ENCODE results near the gene C1QTNF6. TPM values are rescaled to one million over a fixed set of nuclear protein-coding genes. Genes with fewer than 3 reads are reported as not detected.

Gene C1QTNF6
- total RNA-seq, 2 experiments from 2014 or later = 7.3 to 19.6 TPM

GRCh38 chr22:37144180-37144554 lies 43.9 kb downstream of the C1QTNF6 start:
- no peaks in the 10 kb centered on the region for H4K20me1 ChIP-seq (ENCODE audit: insufficient read depth, low read length)
- no peaks in the 10 kb centered on the region for H3K9me3 ChIP-seq (ENCODE audit: low read length)
- H3K4me3 ChIP-seq (ENCODE audit: low read depth, low read length, poor library complexity, severe bottlenecking) = no peak overlapping the region
- H3K36me3 ChIP-seq (ENCODE audit: insufficient read depth, low read length) = no peaks in the 10 kb centered on the region
- no peaks in the 10 kb centered on the region for H3K9me2 ChIP-seq (ENCODE audit: insufficient read depth, low read length)
- no TSS peak for BruUV-seq (replicated peaks)
- no peak for DNase-seq (ENCODE audit: low spot score)
- no peak overlapping the region for H2AFZ ChIP-seq (ENCODE audit: low read length)
- intact Hi-C loops (cut with micrococcal nuclease; ENCODE audit: unreplicated experiment) = no loop called here
- H3K4me1 ChIP-seq (ENCODE audit: insufficient read depth, low read length, poor library complexity, severe bottlenecking) = no peaks in the 10 kb centered on the region
- H3K27ac ChIP-seq (ENCODE audit: low read depth, low read length, poor library complexity, severe bottlenecking) = no peak overlapping the region
- ChIA-PET CTCF (ENCODE audit: unreplicated experiment) (no interaction called here), POLR2A (no interaction called here)
- no peaks in the 10 kb centered on the region for H3K79me2 ChIP-seq (ENCODE audit: insufficient read depth, low read depth, low read length)
- TF ChIP-seq, protein P1, sequence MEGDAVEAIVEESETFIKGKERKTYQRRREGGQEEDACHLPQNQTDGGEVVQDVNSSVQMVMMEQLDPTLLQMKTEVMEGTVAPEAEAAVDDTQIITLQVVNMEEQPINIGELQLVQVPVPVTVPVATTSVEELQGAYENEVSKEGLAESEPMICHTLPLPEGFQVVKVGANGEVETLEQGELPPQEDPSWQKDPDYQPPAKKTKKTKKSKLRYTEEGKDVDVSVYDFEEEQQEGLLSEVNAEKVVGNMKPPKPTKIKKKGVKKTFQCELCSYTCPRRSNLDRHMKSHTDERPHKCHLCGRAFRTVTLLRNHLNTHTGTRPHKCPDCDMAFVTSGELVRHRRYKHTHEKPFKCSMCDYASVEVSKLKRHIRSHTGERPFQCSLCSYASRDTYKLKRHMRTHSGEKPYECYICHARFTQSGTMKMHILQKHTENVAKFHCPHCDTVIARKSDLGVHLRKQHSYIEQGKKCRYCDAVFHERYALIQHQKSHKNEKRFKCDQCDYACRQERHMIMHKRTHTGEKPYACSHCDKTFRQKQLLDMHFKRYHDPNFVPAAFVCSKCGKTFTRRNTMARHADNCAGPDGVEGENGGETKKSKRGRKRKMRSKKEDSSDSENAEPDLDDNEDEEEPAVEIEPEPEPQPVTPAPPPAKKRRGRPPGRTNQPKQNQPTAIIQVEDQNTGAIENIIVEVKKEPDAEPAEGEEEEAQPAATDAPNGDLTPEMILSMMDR (conservative IDR thresholded peaks at IDR 0.05; ENCODE audit: low read length) = no peak
- TF ChIP-seq EZH2phosphoT487 (IDR thresholded peaks at IDR 0.05; ENCODE audit: borderline replicate concordance, low read depth, low read length) = no peak
- H3K4me2 ChIP-seq (ENCODE audit: low read length) = no peak overlapping the region

DNA sequence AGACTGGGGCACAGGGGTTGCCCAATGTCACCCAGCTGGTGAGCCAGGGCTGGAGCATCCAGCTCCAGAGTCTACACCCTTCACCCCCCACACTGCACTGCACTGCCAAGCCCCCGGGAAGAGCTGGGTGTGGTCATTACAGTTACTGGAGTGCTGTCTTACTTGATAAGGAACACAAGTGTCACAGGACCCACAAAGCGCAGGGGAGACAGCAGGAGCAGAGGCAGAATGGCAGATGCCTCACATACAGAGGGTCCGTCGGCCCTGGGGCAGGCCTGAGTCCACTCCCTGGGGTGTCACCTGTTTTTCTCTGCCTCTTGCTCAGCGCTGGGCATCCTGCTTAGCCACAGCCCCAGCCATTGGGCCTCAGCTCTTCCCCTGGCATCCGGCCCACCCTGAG lies 46.1 kb downstream of the C1QTNF6 start:
- H3K4me3 ChIP-seq (ENCODE audit: low read depth, low read length, poor library complexity, severe bottlenecking) = no peak overlapping the region
- no peaks in the 10 kb centered on the region for H3K36me3 ChIP-seq (ENCODE audit: insufficient read depth, low read length)
- intact Hi-C loops (cut with micrococcal nuclease; ENCODE audit: unreplicated experiment) = no loop called here
- BruUV-seq (replicated peaks) = no TSS peak
- H3K27ac ChIP-seq (ENCODE audit: low read depth, low read length, poor library complexity, severe bottlenecking) = no peak overlapping the region
- H3K4me2 ChIP-seq (ENCODE audit: low read length) = no peak overlapping the region
- DNase-seq (ENCODE audit: low spot score) = no peak
- TF ChIP-seq, protein P1 (conservative IDR thresholded peaks at IDR 0.05; ENCODE audit: low read length) = no peak
- TF ChIP-seq EZH2phosphoT487 (IDR thresholded peaks at IDR 0.05; ENCODE audit: borderline replicate concordance, low read depth, low read length) = no peak
- H4K20me1 ChIP-seq (ENCODE audit: insufficient read depth, low read length) = no peaks in the 10 kb centered on the region
- no peak overlapping the region for H2AFZ ChIP-seq (ENCODE audit: low read length)
- no peaks in the 10 kb centered on the region for H3K4me1 ChIP-seq (ENCODE audit: insufficient read depth, low read length, poor library complexity, severe bottlenecking)
- no peaks in the 10 kb centered on the region for H3K79me2 ChIP-seq (ENCODE audit: insufficient read depth, low read depth, low read length)
- no peaks in the 10 kb centered on the region for H3K9me2 ChIP-seq (ENCODE audit: insufficient read depth, low read length)
- ChIA-PET POLR2A (interaction anchor here (1.2 kb wide), 1 partner anchor 53 kb away, joined by 3 read pairs; no protein-coding TSS in a partner anchor), CTCF (ENCODE audit: unreplicated experiment) (no interaction called here)
- no peaks in the 10 kb centered on the region for H3K9me3 ChIP-seq (ENCODE audit: low read length)

DNA sequence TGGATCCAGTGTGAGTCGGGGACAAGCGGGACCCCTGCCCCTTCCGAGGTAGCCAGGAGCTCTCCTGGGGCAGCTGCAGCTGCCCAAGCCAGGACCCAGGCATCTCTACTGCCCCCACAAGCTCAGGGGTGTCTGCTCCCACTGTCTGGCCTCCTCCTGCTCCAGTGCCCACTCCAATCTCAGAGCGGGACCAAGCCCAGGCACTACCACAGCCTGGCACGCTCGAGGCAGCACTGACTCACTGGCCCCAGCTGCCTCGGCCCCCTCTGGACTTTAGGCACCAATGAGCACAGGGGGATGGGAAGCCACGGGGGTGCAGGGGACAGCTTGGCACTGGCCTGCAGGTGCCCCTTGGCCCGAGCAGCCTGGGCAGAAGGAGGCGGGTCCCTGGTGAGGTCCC lies 46.6 kb downstream of the C1QTNF6 start:
- Histone ChIP-seq H3K9me2 (ENCODE audit: insufficient read depth, low read length) (no peaks in the 10 kb centered on the region), H3K27ac (ENCODE audit: low read depth, low read length, poor library complexity, severe bottlenecking) (no peak overlapping the region), H2AFZ (ENCODE audit: low read length) (no peak overlapping the region), H3K4me1 (ENCODE audit: insufficient read depth, low read length, poor library complexity, severe bottlenecking) (no peaks in the 10 kb centered on the region), H3K36me3 (ENCODE audit: insufficient read depth, low read length) (no peaks in the 10 kb centered on the region), H3K4me3 (ENCODE audit: low read depth, low read length, poor library complexity, severe bottlenecking) (no peak overlapping the region), H3K9me3 (ENCODE audit: low read length) (no peaks in the 10 kb centered on the region), H3K79me2 (ENCODE audit: insufficient read depth, low read depth, low read length) (no peaks in the 10 kb centered on the region), H4K20me1 (ENCODE audit: insufficient read depth, low read length) (no peaks in the 10 kb centered on the region), H3K4me2 (ENCODE audit: low read length) (no peak overlapping the region)
- intact Hi-C loops (cut with micrococcal nuclease; ENCODE audit: unreplicated experiment) = no loop called here
- POLR2A ChIA-PET = interaction anchor here (1.2 kb wide), 1 partner anchor 53 kb away, joined by 3 read pairs; no protein-coding TSS in a partner anchor
- DNase-seq (ENCODE audit: low spot score) = no peak
- no TSS peak for BruUV-seq (replicated peaks)
- CTCF ChIA-PET (ENCODE audit: unreplicated experiment) = no interaction called here
- TF ChIP-seq EZH2phosphoT487 (IDR thresholded peaks at IDR 0.05; ENCODE audit: borderline replicate concordance, low read depth, low read length) = no peak
- TF ChIP-seq, protein P1 (conservative IDR thresholded peaks at IDR 0.05; ENCODE audit: low read length) = no peak
